ENCODE measurements around the gene PLXNB2. TPM values are rescaled to one million over a fixed set of nuclear protein-coding genes. Genes with fewer than 3 reads are reported as not detected.

Gene PLXNB2
- total RNA-seq, 1 experiment from 2014 or later, result 109 TPM

- Histone ChIP-seq H3K36me3 (no peaks in the 10 kb centered on the region), H3K4me3 (no peak overlapping the region), H3K27ac (no peak overlapping the region), H3K27me3 (no peaks in the 10 kb centered on the region), H3K9me3 (replicated peaks) (no peaks in the 10 kb centered on the region), H3K4me1 (peaks cover 30% of the 10 kb centered on the region)
- DNase-seq, result no peak
Observed at GRCh38 chr22:50266994-50267393, 40.5 kb downstream of the PLXNB2 start.

GRCh38 chr22:50264946-50265669 lies 42.3 kb downstream of the PLXNB2 start:
- Histone ChIP-seq H3K4me3 (no peak overlapping the region), H3K4me1 (peaks cover 23% of the 10 kb centered on the region), H3K36me3 (no peaks in the 10 kb centered on the region), H3K27ac (no peak overlapping the region), H3K9me3 (replicated peaks) (no peaks in the 10 kb centered on the region), H3K27me3 (no peaks in the 10 kb centered on the region)
- DNase-seq, result no peak

GRCh38 chr22:50264104-50264745 lies 43.2 kb downstream of the PLXNB2 start:
- H3K4me3 ChIP-seq, result no peak overlapping the region
- no peak for DNase-seq
- H3K36me3 ChIP-seq, result no peaks in the 10 kb centered on the region
- H3K27me3 ChIP-seq, result no peaks in the 10 kb centered on the region
- H3K9me3 ChIP-seq (replicated peaks), result no peaks in the 10 kb centered on the region
- H3K27ac ChIP-seq, result no peak overlapping the region
- peaks cover 18% of the 10 kb centered on the region for H3K4me1 ChIP-seq

- Histone ChIP-seq H3K27me3 (no peaks in the 10 kb centered on the region), H3K9me3 (replicated peaks) (no peaks in the 10 kb centered on the region), H3K36me3 (no peaks in the 10 kb centered on the region), H3K4me3 (no peak overlapping the region), H3K27ac (no peak overlapping the region), H3K4me1 (peaks cover 17% of the 10 kb centered on the region)
- no peak for DNase-seq
Observed at GRCh38 chr22:50262973-50263617, 44.4 kb downstream of the PLXNB2 start.

GRCh38 chr22:50262460-50262911 lies 45.0 kb downstream of the PLXNB2 start:
- H3K27me3 ChIP-seq, result no peaks in the 10 kb centered on the region
- no peak overlapping the region for H3K27ac ChIP-seq
- H3K4me3 ChIP-seq, result peak overlapping the region; percentile 87
- peaks cover 17% of the 10 kb centered on the region for H3K4me1 ChIP-seq
- no peaks in the 10 kb centered on the region for H3K9me3 ChIP-seq (replicated peaks)
- peak; percentile 46 to 66 for DNase-seq
- no peaks in the 10 kb centered on the region for H3K36me3 ChIP-seq

- peak within 1 kb of the TSS; percentile 53 for H3K27ac ChIP-seq
- H3K36me3 ChIP-seq, result no peaks in the 10 kb centered on the region
- no peaks in the 10 kb centered on the region for H3K9me3 ChIP-seq (replicated peaks)
- peaks cover 17% of the 10 kb centered on the region for H3K4me1 ChIP-seq
- H3K4me3 ChIP-seq, result peak within 1 kb of the TSS; percentile 87
- H3K27me3 ChIP-seq, result no peaks in the 10 kb centered on the region
- peak; percentile 61 to 77 for DNase-seq
Observed at GRCh38 chr22:50261615-50262459, 45.6 kb downstream of the PLXNB2 start, which contains the start of gene MAPK12. TSS of gene MAPK12 (minus strand) at chr22:50261683. CDS start at chr22:50261509, 174 bp downstream.

- Histone ChIP-seq H3K4me3 (peak overlapping the region; percentile 87), H3K4me1 (peaks cover 17% of the 10 kb centered on the region), H3K27ac (peak overlapping the region; percentile 53), H3K36me3 (no peaks in the 10 kb centered on the region), H3K9me3 (replicated peaks) (no peaks in the 10 kb centered on the region), H3K27me3 (no peaks in the 10 kb centered on the region)
- DNase-seq, result peak; percentile 73 to 74
Observed at GRCh38 chr22:50260801-50261614, 46.4 kb downstream of the PLXNB2 start.

GRCh38 chr22:50260434-50260800 lies 47.0 kb downstream of the PLXNB2 start:
- peak; percentile 60 to 62 for DNase-seq
- H3K4me3 ChIP-seq, result peak overlapping the region; percentile 87
- H3K4me1 ChIP-seq, result peaks cover 17% of the 10 kb centered on the region
- H3K27ac ChIP-seq, result peak overlapping the region; percentile 53; the same call in 1 of the 2 replicates
- no peaks in the 10 kb centered on the region for H3K36me3 ChIP-seq
- no peaks in the 10 kb centered on the region for H3K27me3 ChIP-seq
- H3K9me3 ChIP-seq (replicated peaks), result no peaks in the 10 kb centered on the region

GRCh38 chr22:50259302-50259701 lies 48.1 kb downstream of the PLXNB2 start:
- Histone ChIP-seq H3K4me3 (no peak overlapping the region), H3K27ac (no peak overlapping the region), H3K4me1 (peaks cover 17% of the 10 kb centered on the region), H3K27me3 (no peaks in the 10 kb centered on the region), H3K9me3 (replicated peaks) (no peaks in the 10 kb centered on the region), H3K36me3 (no peaks in the 10 kb centered on the region)
- no peak for DNase-seq

GRCh38 chr22:50258361-50259292 lies 48.8 kb downstream of the PLXNB2 start:
- Histone ChIP-seq H3K4me1 (peaks cover 17% of the 10 kb centered on the region), H3K9me3 (replicated peaks) (no peaks in the 10 kb centered on the region), H3K4me3 (no peak overlapping the region), H3K27me3 (no peaks in the 10 kb centered on the region), H3K36me3 (0 out of 2 replicates have a peak, but pooled peaks cover 1% of the 10 kb centered on the region), H3K27ac (no peak overlapping the region)
- DNase-seq, result no peak

- no peak overlapping the region for H3K27ac ChIP-seq
- DNase-seq, result no peak
- H3K4me3 ChIP-seq, result no peak overlapping the region
- H3K36me3 ChIP-seq, result peaks cover 6% of the 10 kb centered on the region; the same call in 1 of the 2 replicates
- H3K9me3 ChIP-seq (replicated peaks), result no peaks in the 10 kb centered on the region
- no peaks in the 10 kb centered on the region for H3K27me3 ChIP-seq
- H3K4me1 ChIP-seq, result peaks cover 8% of the 10 kb centered on the region
Observed at GRCh38 chr22:50257451-50258360, 49.7 kb downstream of the PLXNB2 start.

- no peak overlapping the region for H3K27ac ChIP-seq
- H3K27me3 ChIP-seq, result no peaks in the 10 kb centered on the region
- H3K4me3 ChIP-seq, result no peak overlapping the region
- H3K9me3 ChIP-seq (replicated peaks), result no peaks in the 10 kb centered on the region
- peaks cover 8% of the 10 kb centered on the region; the same call in 1 of the 2 replicates for H3K36me3 ChIP-seq
- no peak for DNase-seq
- peaks cover 1% of the 10 kb centered on the region for H3K4me1 ChIP-seq
Observed at GRCh38 chr22:50257041-50257440, 50.4 kb downstream of the PLXNB2 start.
